Endothelial cell (in vitro differentiated cells): ENCODE measurements around the gene COL5A2. TPM values are rescaled to one million over a fixed set of nuclear protein-coding genes. Genes with fewer than 3 reads are reported as not detected.

Experiments
- DNase-seq: peaks from one replicate; pipeline ENCODE4 v3.0.0; 2021; ENCODE audit warnings: low spot score
- H3K27ac Mint-ChIP-seq: one replicate; pipeline ENCODE4 v1.8.0; 2021; ENCODE audit warnings: mixed read lengths, inconsistent platforms; ENCODE audit not compliant: unreplicated experiment
- H3K27me3 Mint-ChIP-seq: one replicate; pipeline ENCODE4 v1.8.0; 2021; ENCODE audit warnings: mild to moderate bottlenecking, moderate library complexity, mixed read lengths, inconsistent platforms; ENCODE audit not compliant: unreplicated experiment
- H3K36me3 Mint-ChIP-seq: one replicate; pipeline ENCODE4 v1.8.0; 2021; ENCODE audit warnings: mild to moderate bottlenecking, low read depth, mixed read lengths, inconsistent platforms; ENCODE audit not compliant: unreplicated experiment
- H3K4me1 Mint-ChIP-seq: one replicate; pipeline ENCODE4 v1.8.0; 2021; ENCODE audit warnings: mild to moderate bottlenecking, mixed read lengths, inconsistent platforms; ENCODE audit not compliant: unreplicated experiment
- H3K4me3 Mint-ChIP-seq: one replicate; pipeline ENCODE4 v1.8.0; 2021; ENCODE audit warnings: mild to moderate bottlenecking, mixed read lengths, inconsistent platforms; ENCODE audit not compliant: unreplicated experiment
- H3K9me3 Mint-ChIP-seq: one replicate; pipeline ENCODE4 v1.8.0; 2021; ENCODE audit warnings: mixed read lengths, inconsistent platforms; ENCODE audit not compliant: unreplicated experiment
- total RNA-seq: library from RNA; stranded (reverse); fragmentation: NEBNext Ultra II Directional; extraction: Animal tissue kit (Norgen Biotek cat#: 25700); gene quantifications from one replicate; pipeline ENCODE4 v1.2.1, GENCODE V29; 2021; ENCODE audit not compliant: unreplicated experiment
- TF ChIP-seq, protein P1 (sequence below): fragments of 200-600 bp; sonication (generic); IDR thresholded peaks from one replicate; pipeline ENCODE4 v1.5.0; 2021; ENCODE audit warnings: antibody characterized with exemption; ENCODE audit not compliant: unreplicated experiment

The COL5A2 gene
- total RNA-seq, 1 donor from 2014 or later: 243 TPM

DNA sequence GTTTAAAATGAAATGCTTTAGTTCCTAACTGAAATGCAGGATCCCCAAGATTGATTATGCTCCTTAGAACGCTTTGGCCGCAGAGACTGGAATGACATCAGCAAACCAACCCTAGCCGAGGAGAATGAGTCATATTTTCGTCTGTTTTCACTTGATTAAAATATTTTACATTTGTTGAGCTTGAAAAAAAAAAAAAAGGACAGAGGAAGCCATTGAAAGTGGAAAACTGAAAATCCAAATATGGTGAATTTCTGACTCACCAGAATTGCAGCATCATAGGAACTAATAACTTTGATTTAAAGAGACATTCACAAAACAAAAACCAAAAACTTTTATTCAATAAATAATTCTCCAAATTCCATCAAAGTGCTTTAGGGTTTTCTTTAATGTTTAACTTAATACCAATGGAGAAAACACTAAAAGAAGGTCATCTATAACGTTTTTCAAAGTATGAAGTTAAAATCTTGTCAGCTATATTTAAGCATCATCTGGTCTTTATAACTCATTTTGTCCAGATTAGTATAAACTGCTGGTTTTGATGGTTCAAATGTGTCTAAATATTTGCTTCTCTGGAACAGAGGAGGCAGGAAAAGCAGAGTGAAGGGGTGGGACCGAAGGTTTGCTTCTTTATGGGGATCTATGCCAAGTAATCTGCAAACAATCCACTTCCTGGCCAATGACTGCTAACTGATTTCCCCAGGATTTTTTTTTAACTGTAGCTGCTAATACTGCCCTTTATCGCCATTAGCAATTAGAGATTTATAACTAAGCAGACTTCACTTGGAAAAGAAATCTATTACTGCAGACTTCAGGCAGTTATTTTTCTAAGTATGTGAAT, 30.9 kb upstream of the COL5A2 start:
- Mint-ChIP-seq H3K9me3 (no peaks in the 10 kb centered on the region), H3K4me1 (peaks cover 55% of the 10 kb centered on the region), H3K4me3 (no peak overlapping the region), H3K27me3 (peaks cover 3% of the 10 kb centered on the region), H3K36me3 (no peaks in the 10 kb centered on the region), H3K27ac (peak overlapping the region; percentile 89)
- DNase-seq: no peak
- TF ChIP-seq, protein P1, sequence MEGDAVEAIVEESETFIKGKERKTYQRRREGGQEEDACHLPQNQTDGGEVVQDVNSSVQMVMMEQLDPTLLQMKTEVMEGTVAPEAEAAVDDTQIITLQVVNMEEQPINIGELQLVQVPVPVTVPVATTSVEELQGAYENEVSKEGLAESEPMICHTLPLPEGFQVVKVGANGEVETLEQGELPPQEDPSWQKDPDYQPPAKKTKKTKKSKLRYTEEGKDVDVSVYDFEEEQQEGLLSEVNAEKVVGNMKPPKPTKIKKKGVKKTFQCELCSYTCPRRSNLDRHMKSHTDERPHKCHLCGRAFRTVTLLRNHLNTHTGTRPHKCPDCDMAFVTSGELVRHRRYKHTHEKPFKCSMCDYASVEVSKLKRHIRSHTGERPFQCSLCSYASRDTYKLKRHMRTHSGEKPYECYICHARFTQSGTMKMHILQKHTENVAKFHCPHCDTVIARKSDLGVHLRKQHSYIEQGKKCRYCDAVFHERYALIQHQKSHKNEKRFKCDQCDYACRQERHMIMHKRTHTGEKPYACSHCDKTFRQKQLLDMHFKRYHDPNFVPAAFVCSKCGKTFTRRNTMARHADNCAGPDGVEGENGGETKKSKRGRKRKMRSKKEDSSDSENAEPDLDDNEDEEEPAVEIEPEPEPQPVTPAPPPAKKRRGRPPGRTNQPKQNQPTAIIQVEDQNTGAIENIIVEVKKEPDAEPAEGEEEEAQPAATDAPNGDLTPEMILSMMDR: no peak

DNA sequence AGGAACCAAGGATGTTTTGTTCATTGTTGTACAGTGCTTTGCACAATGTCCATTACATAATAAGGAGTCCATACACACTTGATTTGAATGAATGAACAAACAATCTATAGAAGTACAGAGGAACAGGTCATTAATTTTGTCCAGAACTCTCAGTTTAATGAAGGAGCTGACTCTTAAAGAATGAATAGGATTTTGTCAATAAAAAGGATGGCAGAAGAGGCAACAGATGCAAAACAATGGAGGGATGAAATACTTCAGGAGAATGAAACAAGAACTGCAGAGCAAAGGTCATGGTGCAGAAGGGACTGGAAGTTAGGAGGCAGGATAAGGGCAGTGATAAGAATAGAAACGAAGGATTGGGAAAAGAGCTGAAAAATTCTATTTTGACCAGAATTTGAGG, 28.7 kb upstream of the COL5A2 start:
- TF ChIP-seq, protein P1: no peak
- H3K27ac Mint-ChIP-seq: peak overlapping the region; percentile 74
- no peaks in the 10 kb centered on the region for H3K36me3 Mint-ChIP-seq
- peaks cover 3% of the 10 kb centered on the region for H3K27me3 Mint-ChIP-seq
- H3K4me3 Mint-ChIP-seq: no peak overlapping the region
- peaks cover 51% of the 10 kb centered on the region for H3K4me1 Mint-ChIP-seq
- no peaks in the 10 kb centered on the region for H3K9me3 Mint-ChIP-seq
- DNase-seq: no peak

DNA sequence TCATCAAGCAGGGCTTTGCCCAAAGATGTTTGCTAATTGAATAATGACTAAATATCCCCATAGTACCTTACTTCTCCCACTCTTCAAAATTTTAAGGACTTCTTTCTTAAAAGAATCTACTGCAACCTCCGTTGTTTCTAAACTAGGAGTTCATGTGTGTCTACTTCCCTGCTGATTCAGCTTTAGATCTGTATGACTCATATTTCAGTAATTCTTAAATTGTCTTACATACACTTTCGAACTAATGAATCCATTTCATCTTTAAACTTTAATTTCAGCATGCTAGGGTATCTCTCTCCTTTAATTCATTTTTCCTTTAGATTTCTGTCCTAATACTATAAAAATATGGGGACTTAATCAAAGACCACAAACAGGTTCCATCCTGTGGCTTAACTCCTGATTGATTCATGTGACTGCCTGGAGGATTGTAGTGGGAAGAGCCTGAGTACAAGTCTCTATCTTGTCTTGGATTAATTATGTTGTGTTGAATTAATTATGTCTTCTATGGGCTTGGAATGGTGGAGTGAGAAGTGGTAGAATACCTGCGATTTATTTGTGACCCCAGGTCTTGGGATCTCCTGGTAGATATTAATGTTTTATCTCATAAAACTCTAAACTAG, 24.9 kb upstream of the COL5A2 start:
- no peak overlapping the region for H3K4me3 Mint-ChIP-seq
- H3K27ac Mint-ChIP-seq: no peak overlapping the region
- TF ChIP-seq, protein P1: no peak
- H3K9me3 Mint-ChIP-seq: no peaks in the 10 kb centered on the region
- H3K4me1 Mint-ChIP-seq: peaks cover 33% of the 10 kb centered on the region
- peaks cover 3% of the 10 kb centered on the region for H3K27me3 Mint-ChIP-seq
- H3K36me3 Mint-ChIP-seq: no peaks in the 10 kb centered on the region
- DNase-seq: no peak

DNA sequence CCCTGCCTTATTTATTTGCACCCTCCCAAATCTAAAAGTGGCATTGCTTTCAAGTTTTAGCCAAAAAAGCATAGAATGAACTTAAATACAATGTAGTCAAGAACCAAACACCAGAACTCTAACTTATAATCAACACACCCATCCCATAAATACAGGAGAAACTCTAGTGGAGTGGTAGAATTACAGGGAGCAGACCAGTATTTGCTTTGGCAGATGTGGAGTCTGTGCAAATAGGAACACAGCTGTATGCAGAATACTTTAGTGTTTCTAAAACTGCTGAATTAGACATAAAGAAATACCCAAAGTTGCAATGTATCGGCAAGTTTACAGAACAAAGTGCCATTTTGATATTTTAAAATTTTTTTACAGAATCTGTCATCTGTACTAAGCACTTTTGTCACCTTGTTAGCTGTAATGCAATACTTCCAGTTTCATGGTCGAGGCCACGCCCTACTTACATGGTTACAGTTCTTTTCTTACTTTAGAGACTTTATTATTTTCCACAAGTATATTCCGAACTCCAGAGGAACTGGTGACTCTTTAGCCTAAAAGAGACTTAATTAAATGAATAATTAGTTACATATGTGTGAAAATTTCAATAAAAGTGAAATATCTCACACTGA, 23.7 kb upstream of the COL5A2 start:
- TF ChIP-seq, protein P1: no peak
- Mint-ChIP-seq H3K4me3 (no peak overlapping the region), H3K4me1 (peaks cover 22% of the 10 kb centered on the region), H3K36me3 (no peaks in the 10 kb centered on the region), H3K9me3 (no peaks in the 10 kb centered on the region), H3K27ac (no peak overlapping the region), H3K27me3 (peaks cover 3% of the 10 kb centered on the region)
- DNase-seq: no peak
